H9 (cell line): ENCODE measurements around the gene FARP1. TPM values are rescaled to one million over a fixed set of nuclear protein-coding genes. Genes with fewer than 3 reads are reported as not detected.

ENCODE experiments used
- DNase-seq: peaks from one replicate; pipeline ENCODE4 v3.0.0-alpha.2; 2017
- H2AFZ ChIP-seq: one replicate; pipeline ENCODE4 v1.6.1; 2013; ENCODE audit warnings: mild to moderate bottlenecking, low read length, control low read depth, moderate library complexity
- H2AK5ac ChIP-seq: 2 replicates; pipeline ENCODE4 v1.6.1; 2013; ENCODE audit warnings: low read length, control low read depth, mixed read lengths; ENCODE audit not compliant: insufficient read length
- H2BK120ac ChIP-seq: one replicate; pipeline ENCODE4 v1.6.1; 2013; ENCODE audit warnings: low read depth, mild to moderate bottlenecking, low read length, control low read depth, inconsistent platforms; ENCODE audit not compliant: poor library complexity, severe bottlenecking
- H2BK12ac ChIP-seq: 2 replicates; pipeline ENCODE4 v1.6.1; 2013; ENCODE audit warnings: low read length, control low read depth, mixed read lengths, low read depth; ENCODE audit not compliant: insufficient read length
- H2BK15ac ChIP-seq: 2 replicates; pipeline ENCODE4 v1.6.1; 2013; ENCODE audit warnings: low read depth, low read length, control low read depth
- H2BK20ac ChIP-seq: one replicate; pipeline ENCODE4 v1.6.1; 2013; ENCODE audit warnings: low read depth, mild to moderate bottlenecking, low read length, control low read depth, inconsistent platforms; ENCODE audit not compliant: poor library complexity, severe bottlenecking
- H2BK5ac ChIP-seq: 2 replicates; pipeline ENCODE4 v1.6.1; 2013; ENCODE audit warnings: low read length, control low read depth, mixed read lengths; ENCODE audit not compliant: insufficient read length
- H3K14ac ChIP-seq: 2 replicates; pipeline ENCODE4 v1.6.1; 2013; ENCODE audit warnings: low read length, control low read depth; ENCODE audit not compliant: insufficient read depth
- H3K18ac ChIP-seq: 2 replicates; pipeline ENCODE4 v1.6.1; 2013; ENCODE audit warnings: low read depth, mild to moderate bottlenecking, mixed read lengths, low read length, control low read depth; ENCODE audit not compliant: insufficient read length
- H3K23ac ChIP-seq: 2 replicates; pipeline ENCODE4 v1.6.1; 2013; ENCODE audit warnings: low read length, control low read depth, mixed read lengths, low read depth; ENCODE audit not compliant: insufficient read length
- H3K23me2 ChIP-seq: 2 replicates; pipeline ENCODE4 v1.6.1; 2013; ENCODE audit warnings: low read depth, mild to moderate bottlenecking, mixed read lengths, low read length, control low read depth; ENCODE audit not compliant: insufficient read length, poor library complexity, severe bottlenecking
- H3K27ac ChIP-seq: 2 replicates; pipeline ENCODE4 v1.5.1; 2013; ENCODE audit warnings: low read length, control low read depth, mixed read lengths, low read depth; ENCODE audit not compliant: insufficient read length
- H3K27me3 ChIP-seq: 2 replicates; pipeline ENCODE4 v1.6.1; 2013; ENCODE audit warnings: low read length, control low read depth, inconsistent platforms; ENCODE audit not compliant: insufficient read depth
- H3K4ac ChIP-seq: 2 replicates; pipeline ENCODE4 v1.6.1; 2013; ENCODE audit warnings: low read depth, mild to moderate bottlenecking, control low read depth, inconsistent platforms, low read length, moderate library complexity
- H3K4me1 ChIP-seq: 2 replicates; pipeline ENCODE4 v1.6.1; 2013; ENCODE audit warnings: low read length, control low read depth, inconsistent platforms; ENCODE audit not compliant: insufficient read depth
- H3K4me2 ChIP-seq: 2 replicates; pipeline ENCODE4 v1.6.1; 2013; ENCODE audit warnings: low read length, control low read depth, mixed read lengths; ENCODE audit not compliant: insufficient read length, insufficient read depth
- H3K56ac ChIP-seq: 2 replicates; pipeline ENCODE4 v1.6.1; 2013; ENCODE audit warnings: low read depth, mild to moderate bottlenecking, mixed read lengths, low read length, control low read depth; ENCODE audit not compliant: insufficient read length
- H3K79me1 ChIP-seq: 2 replicates; pipeline ENCODE4 v1.6.1; 2013; ENCODE audit warnings: low read depth, mild to moderate bottlenecking, moderate library complexity, low read length, control low read depth, inconsistent platforms; ENCODE audit not compliant: insufficient read depth, poor library complexity, severe bottlenecking
- H3K79me2 ChIP-seq: 2 replicates; pipeline ENCODE4 v1.6.1; 2013; ENCODE audit warnings: low read length, control low read depth, inconsistent platforms; ENCODE audit not compliant: insufficient read depth
- H3K9ac ChIP-seq: 2 replicates; pipeline ENCODE4 v1.6.1; 2013; ENCODE audit warnings: low read length, control low read depth, mixed read lengths; ENCODE audit not compliant: insufficient read length; ENCODE audit errors: extremely low read depth
- H3K9me3 ChIP-seq: one replicate; pipeline ENCODE4 v1.6.1; 2013; ENCODE audit warnings: low read depth, low read length, inconsistent platforms; ENCODE audit not compliant: control insufficient read depth
- H3T11ph ChIP-seq: one replicate; pipeline ENCODE4 v1.6.1; 2013; ENCODE audit warnings: mild to moderate bottlenecking, low read length, control low read depth, inconsistent platforms
- H4K20me1 ChIP-seq: one replicate; pipeline ENCODE4 v1.6.1; 2013; ENCODE audit not compliant: control insufficient read depth, insufficient read length, insufficient read depth
- H4K5ac ChIP-seq: 2 replicates; pipeline ENCODE4 v1.6.1; 2013; ENCODE audit warnings: low read depth, mild to moderate bottlenecking, mixed read lengths, low read length, control low read depth; ENCODE audit not compliant: insufficient read length
- H4K8ac ChIP-seq: replicated peaks from 2 replicates; pipeline ENCODE4 v1.6.1; 2013; ENCODE audit warnings: low read length, control low read depth, mixed read lengths, low read depth; ENCODE audit not compliant: insufficient read length
- H4K91ac ChIP-seq: 2 replicates; pipeline ENCODE4 v1.6.1; 2013; ENCODE audit warnings: low read depth, mild to moderate bottlenecking, moderate library complexity, mixed read lengths, low read length, control low read depth; ENCODE audit not compliant: insufficient read length
- H3K27ac Mint-ChIP-seq, 3 experiments: 2 replicates in 2 of 3; 3 replicates in 1 of 3; pipeline ENCODE4 v1.8.0; 2020 to 2021; ENCODE audit warnings: mixed read lengths in 3 of 3, mild to moderate bottlenecking in 1 of 3, moderate library complexity in 1 of 3
- H3K27me3 Mint-ChIP-seq: 2 replicates; pipeline ENCODE4 v1.8.0; 2021; ENCODE audit warnings: low read depth, mild to moderate bottlenecking, moderate library complexity, mixed read lengths
- H3K36me3 Mint-ChIP-seq, 3 experiments: 2 replicates in 2 of 3; 3 replicates in 1 of 3; pipeline ENCODE4 v1.8.0; 2020 to 2021; ENCODE audit warnings: low read depth in 3 of 3, mixed read lengths in 3 of 3; ENCODE audit not compliant: insufficient read depth in 1 of 3
- H3K4me1 Mint-ChIP-seq, 2 experiments: 2 replicates each; pipeline ENCODE4 v1.8.0; 2020; ENCODE audit warnings: mixed read lengths in 2 of 2
- H3K4me3 Mint-ChIP-seq, 2 experiments: 2 replicates in 1 of 2; 3 replicates in 1 of 2; pipeline ENCODE4 v1.8.0; 2020 to 2021; ENCODE audit warnings: mild to moderate bottlenecking in 2 of 2, mixed read lengths in 2 of 2, moderate library complexity in 1 of 2
- H3K9me3 Mint-ChIP-seq, 2 experiments: 2 replicates in 1 of 2; 3 replicates in 1 of 2; pipeline ENCODE4 v1.8.0; 2020; ENCODE audit warnings: mild to moderate bottlenecking in 2 of 2, mixed read lengths in 2 of 2, moderate library complexity in 1 of 2
- WGBS: extraction: QIAGEN DNeasy Blood & Tissue Kit; methylation state at CpG from one replicate; pipeline ENCODE4 v1.1.7; 2013; ENCODE audit warnings: missing lambda C conversion rate, low lambda C conversion rate, mixed read lengths; ENCODE audit not compliant: insufficient read length; ENCODE audit errors: extremely low coverage; 5-methylcytosine and 5-hydroxymethylcytosine counted together
- total RNA-seq: library from RNA; stranded (reverse); gene quantifications from 2 replicates; pipeline ENCODE4 v1.2.1, GENCODE V29; 2021
- TF ChIP-seq, protein P1 (sequence below): fragments of 200-600 bp; sonication (generic); conservative IDR thresholded peaks from 3 replicates; pipeline ENCODE4 v1.8.0; 2021; ENCODE audit warnings: antibody characterized with exemption, mild to moderate bottlenecking

FARP1 gene
- total RNA-seq, 1 experiment from 2014 or later, result 95.9 TPM

DNA sequence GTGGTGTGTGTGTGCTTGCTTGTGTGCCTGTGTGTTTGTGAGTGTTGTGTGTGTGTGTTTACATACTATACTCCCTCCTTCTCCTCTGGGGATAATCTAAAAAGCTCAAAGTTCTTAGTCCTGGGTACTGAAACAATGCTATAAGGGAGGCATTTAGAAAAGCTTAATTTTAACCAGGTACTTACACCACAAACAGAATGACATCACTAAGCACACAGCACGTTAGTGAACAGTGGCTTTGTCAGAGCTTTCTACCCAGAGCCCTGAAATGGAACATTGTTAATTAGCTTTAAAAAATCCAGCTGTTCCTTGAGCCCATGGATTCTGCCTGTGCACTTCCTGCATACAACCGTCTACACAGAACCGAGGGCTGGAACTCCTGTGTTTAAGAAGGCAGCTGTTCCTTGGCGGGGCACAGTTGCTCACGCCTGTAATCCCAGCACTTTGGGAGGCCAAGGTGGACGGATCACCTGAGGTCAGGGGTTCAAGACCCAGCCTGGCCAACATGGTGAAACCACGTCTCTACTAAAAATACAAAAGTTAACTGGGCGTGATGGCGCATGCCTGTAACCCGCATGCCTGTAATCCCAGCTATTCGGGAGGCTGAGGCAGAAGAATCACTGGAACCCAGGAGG is 103.8 kb downstream of the FARP1 start:
- Histone ChIP-seq H4K5ac (no peak overlapping the region), H3K9me3 (no peaks in the 10 kb centered on the region), H3K27ac (no peak overlapping the region), H3K27me3 (no peaks in the 10 kb centered on the region), H3K23ac (no peak overlapping the region), H2BK20ac (no peak overlapping the region), H3K23me2 (no peaks in the 10 kb centered on the region), H3K4me1 (no peaks in the 10 kb centered on the region), H3K56ac (no peak overlapping the region), H4K91ac (no peak overlapping the region), H2AK5ac (no peak overlapping the region), H3T11ph (no peak overlapping the region), H3K9ac (no peak overlapping the region), H3K4ac (no peak overlapping the region), H2BK120ac (no peak overlapping the region), H3K79me1 (peaks cover 2% of the 10 kb centered on the region), H4K20me1 (no peaks in the 10 kb centered on the region), H3K79me2 (no peaks in the 10 kb centered on the region; the same call in 1 of the 2 replicates), H3K4me2 (no peak overlapping the region), H3K18ac (no peak overlapping the region), H2BK5ac (no peak overlapping the region), H3K14ac (no peak overlapping the region), H2AFZ (no peak overlapping the region), H2BK15ac (no peak overlapping the region), H4K8ac (no peak overlapping the region), H2BK12ac (no peak overlapping the region)
- TF ChIP-seq, protein P1, sequence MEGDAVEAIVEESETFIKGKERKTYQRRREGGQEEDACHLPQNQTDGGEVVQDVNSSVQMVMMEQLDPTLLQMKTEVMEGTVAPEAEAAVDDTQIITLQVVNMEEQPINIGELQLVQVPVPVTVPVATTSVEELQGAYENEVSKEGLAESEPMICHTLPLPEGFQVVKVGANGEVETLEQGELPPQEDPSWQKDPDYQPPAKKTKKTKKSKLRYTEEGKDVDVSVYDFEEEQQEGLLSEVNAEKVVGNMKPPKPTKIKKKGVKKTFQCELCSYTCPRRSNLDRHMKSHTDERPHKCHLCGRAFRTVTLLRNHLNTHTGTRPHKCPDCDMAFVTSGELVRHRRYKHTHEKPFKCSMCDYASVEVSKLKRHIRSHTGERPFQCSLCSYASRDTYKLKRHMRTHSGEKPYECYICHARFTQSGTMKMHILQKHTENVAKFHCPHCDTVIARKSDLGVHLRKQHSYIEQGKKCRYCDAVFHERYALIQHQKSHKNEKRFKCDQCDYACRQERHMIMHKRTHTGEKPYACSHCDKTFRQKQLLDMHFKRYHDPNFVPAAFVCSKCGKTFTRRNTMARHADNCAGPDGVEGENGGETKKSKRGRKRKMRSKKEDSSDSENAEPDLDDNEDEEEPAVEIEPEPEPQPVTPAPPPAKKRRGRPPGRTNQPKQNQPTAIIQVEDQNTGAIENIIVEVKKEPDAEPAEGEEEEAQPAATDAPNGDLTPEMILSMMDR, result no peak
- Mint-ChIP-seq H3K36me3 (peaks cover 0 to 3% (median 0%) of the 10 kb centered on the region in 3 experiments; a peak in 1 of 7 replicates), H3K4me3 (no peak overlapping the region), H3K27ac (no peak overlapping the region; a peak in 2 of 7 replicates), H3K4me1 (peaks cover 9% of the 10 kb centered on the region in 2 experiments), H3K9me3 (no peaks in the 10 kb centered on the region), H3K27me3 (no peaks in the 10 kb centered on the region)
- WGBS, result no CpG with 5 or more reads among the region's 11 CpGs
- DNase-seq, result no peak
